Left renal cortex interstitium (tissue), 4 donors: ENCODE measurements around the gene TMCO4. TPM values are rescaled to one million over a fixed set of nuclear protein-coding genes. Genes with fewer than 3 reads are reported as not detected.
"Not testable (repeated sequence)": the region's sequence is repeated elsewhere in the genome, so short reads cannot be mapped to it uniquely, and the experiment has no call there.

Source experiments
- DNase-seq, 4 donors: peaks; one replicate each; pipeline ENCODE4 v3.0.0-alpha.2; 2013; ENCODE audit warnings: low read depth in 4 of 4, low spot score in 2 of 4, missing footprints in 1 of 4
- polyA plus RNA-seq, 4 donors: library from polyadenylated mRNA; unstranded; fragments of 120-200 nt; gene quantifications; one replicate each; pipeline ENCODE4 v1.2.1, GENCODE V29; 2013; ENCODE audit not compliant: insufficient read length in 4 of 4

TMCO4 gene
- polyA plus RNA-seq: 10 to 100 TPM; 17.5 to 24.2 (median 18.8) TPM

DNA sequence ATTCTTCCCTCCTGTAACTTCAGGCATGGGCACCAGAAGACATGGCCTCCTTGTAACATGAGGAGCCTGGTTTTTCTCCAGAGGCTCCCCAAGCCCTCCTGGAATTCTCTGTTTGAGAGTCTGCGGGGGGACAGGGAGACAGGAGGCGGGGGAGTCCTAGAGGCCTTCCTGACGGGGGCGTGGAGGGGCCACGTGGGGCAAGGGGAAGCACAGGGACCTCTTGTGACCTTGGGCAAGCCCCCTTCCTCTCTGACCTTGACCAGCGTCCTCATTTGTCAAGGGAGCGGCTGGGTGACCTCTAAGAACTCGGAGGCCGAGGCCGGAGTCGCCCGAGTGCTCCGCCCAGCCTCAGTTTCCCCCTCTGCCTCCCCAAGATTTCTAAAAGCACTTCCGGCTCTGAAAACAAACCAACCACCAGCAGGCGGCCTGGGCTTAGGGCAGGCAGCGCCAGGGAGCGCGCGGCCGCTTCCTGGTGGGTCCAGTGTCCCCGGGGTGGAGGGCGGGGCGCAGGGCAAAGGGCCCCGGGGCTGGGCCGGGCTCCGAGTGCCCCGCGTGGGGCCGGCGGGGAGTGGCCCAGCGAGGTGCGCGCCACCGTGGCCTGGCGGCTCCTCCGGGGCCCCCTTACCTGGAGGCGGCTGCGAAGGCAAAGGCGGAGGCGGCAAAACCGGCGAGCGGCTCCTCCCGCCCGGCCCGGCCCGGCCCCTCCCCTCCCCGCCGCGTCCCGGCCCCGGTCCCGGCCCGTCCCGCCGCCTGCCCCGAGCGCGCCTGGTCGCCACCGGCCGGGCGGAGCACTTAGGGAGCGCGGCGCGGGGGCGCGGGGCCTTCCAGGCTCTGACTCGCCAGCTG lies at the start of gene TMCO4:
Gene TMCO4, minus strand, starts transcription at position 687 of the 846 bp plus-strand sequence. CDS start 19,158 bp downstream, outside the sequence.
- DNase-seq: no peak

DNA sequence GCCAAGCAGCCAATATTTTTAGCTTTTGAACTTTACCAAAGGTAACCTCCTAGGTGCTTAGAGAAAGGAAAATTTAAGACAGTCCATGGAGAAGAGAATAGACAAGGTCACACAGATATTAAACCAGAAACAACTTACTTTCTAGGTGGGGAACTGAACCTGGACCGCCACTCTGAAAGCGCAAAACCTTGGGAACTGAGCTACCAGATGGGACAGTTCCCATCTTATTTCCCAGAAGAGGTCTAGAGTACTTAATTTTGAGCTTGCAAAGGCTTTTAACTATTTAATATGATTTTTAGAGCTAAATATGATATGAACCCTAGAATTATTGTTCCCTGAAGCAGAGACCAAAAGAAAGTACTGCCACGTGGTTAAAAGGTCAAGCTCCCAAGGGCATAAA lies 49.6 kb upstream of the TMCO4 start:
- not testable (repeated sequence) for DNase-seq

DNA sequence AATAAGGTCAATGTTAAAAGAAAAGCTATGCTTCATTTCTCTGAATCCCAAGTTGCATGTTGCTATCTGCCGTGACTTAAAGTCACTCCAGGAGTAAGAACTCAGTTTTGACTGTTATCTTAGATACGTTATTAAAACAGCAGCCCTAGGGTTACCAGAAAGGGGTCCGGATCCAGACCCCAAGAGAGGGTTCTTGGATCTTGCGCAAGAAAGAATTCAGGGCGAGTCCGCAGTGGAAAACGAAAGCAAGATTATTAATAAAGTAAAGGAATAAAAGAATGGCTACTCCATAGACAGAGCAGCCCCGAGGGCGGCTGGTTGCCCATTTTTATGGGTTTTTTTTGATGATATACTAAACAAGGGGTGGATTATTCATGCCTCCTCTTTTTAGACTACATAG lies 47.6 kb upstream of the TMCO4 start:
- DNase-seq: not testable (repeated sequence)

DNA sequence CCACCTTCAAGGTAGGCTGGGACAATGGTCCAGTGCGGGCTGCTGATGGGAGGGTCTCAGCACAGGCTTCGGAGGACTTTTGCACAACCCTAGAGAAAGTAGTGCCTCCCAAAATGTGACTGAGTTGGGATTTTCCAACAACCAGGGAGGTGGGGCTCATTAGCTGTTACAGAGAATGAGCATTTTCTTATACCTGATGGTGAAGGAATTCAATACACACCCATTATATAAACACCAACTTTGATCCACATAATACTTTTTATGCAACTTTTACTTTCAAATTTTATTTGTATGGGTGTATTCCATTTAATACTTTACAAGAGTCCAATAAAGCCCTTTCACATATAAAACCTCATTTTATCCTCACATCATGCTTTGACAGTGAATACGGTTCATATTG lies 46.6 kb upstream of the TMCO4 start:
- no peak for DNase-seq

DNA sequence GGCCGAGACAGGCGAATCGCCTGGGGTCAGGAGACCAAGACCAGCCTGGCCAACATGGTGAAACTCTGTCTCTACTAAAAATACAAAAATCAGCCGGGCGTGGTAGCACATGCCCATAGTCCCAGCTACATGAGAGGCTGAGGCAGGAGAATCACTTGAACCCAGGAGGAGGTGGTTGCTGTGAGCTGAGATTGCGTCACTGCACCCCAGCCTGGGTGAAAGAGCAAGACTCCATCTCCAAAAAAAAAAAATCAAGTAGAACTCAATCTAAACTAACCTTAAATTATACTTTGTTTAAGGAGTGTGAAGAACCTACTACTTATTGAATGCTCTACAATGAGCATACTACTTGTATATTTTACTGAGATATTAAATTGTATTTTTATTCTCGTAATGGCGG lies 45.8 kb upstream of the TMCO4 start:
- DNase-seq: no peak

DNA sequence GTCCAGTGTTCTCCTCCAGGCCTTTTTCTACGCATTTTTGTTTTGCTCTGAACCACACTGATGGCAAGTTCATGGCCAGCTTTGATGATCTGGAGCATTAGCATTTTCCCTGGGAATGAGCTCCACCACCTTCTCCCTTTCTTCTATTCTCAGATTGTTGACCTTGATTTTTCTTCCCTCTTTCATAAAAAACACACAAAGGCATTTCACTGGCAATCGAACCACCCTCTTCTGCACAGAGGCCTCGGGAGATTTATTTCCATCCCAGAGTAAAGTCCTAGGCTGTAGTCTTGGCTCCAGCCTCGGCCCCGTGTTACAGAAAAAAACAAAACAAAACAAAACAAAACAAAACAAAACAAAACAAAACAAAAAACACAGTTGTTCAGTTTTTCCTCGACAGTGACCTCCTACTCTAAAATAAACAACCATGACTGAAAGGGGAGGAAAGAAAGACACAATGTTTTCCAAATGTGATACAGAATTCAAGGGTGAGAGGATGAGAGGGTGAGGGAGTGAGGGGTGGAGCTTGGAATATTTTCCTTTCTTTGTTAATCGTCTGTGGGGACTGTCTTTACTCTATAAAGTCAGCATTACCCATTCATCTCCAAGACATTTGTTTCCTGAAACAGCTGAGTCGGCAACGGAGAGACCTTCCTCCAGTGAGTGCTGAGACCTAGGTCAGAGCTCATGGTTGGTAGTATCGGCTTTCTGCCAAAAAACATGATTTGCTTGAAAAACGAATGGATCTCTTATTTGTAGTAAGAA lies 45.2 kb upstream of the TMCO4 start:
- DNase-seq: peak in 3 of 4 donors; percentile 13 to 37 (median 35)

GRCh38 chr1:19840228-19840627 lies 40.5 kb upstream of the TMCO4 start:
- no peak for DNase-seq

DNA sequence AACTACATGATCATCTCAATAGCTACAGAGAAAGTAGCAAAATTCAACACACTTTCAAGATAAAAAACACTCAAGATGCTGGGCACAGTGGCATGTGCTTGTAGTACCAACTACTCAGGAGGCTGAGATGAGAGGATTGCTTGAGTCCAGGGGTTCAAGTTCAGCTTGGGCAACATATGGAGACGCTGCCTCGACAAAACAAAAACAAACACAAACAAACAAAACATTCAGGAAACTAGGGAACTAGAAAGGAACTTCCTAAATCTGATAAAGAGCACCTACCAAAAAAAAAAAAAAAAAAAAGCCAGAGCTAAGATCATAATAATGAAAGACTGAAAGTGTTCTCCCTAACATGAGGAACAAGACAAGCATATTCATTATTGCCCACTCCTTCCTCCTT lies 38.1 kb upstream of the TMCO4 start:
- no peak for DNase-seq

DNA sequence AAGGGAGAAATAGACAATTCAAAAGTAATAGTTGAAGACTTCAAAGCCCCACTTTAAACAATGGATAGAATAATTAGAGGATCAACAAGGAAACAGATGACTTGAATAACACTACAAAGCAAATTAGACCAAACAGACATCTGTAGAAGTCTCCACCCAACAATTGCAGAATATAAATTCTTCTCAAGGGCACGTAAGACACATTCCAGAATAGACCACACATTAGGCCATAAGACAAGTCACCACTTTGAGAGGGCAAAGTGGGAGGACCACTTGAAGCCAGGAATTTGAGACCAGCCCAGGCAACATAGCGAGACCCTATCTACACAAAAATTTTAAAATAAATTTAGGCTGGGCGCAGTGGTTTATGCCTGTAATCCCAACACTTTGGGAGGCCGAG lies 35.9 kb upstream of the TMCO4 start:
- DNase-seq: no peak

- no peak for DNase-seq
These were observed 31.7 kb upstream of the TMCO4 start for GRCh38 chr1:19831441-19831840.

- no peak for DNase-seq
These were observed 28.8 kb upstream of the TMCO4 start for GRCh38 chr1:19828546-19828945.

- DNase-seq: no peak
These were observed 25.6 kb upstream of the TMCO4 start for GRCh38 chr1:19825298-19825697.

DNA sequence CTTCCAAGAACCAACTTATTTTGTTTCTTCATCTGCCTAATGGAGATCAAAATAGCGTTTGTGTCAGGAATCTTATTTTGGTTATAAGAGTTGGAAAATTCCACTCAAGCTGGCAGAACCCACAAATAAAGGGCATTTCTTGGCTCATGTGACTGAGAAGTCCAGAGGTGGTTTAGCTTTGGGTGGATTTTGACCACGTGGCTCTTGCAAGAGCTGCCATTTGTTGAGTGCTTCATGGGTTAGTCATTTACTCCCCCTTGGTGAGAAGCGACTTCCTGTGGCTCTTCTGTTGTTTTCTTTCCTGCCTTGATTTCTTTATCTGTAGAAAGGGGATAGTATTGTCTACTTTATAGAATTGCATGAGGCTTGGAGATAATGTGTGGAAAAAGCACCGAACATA lies 24.8 kb upstream of the TMCO4 start:
- DNase-seq: no peak

- DNase-seq: no peak
These were observed 24.3 kb upstream of the TMCO4 start for GRCh38 chr1:19824036-19824435.

DNA sequence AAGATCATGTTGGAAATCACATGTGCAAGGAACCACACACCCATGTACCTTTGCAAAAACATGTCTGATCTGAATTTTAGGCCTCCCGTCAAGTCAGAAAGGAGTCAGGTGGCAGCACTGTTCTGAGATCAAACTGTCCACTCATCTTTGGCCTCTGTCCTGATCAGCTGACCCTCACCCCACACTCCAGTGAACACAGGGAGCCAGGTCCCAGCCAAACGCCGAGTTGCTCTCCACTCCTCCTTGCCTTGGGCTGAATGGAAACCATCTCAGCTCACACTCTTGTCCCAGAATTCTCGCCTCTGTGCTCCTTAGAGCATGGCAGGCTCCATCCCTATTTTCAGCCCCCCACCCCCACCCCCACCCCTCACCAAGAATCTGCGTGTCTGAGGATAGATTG lies 20.0 kb upstream of the TMCO4 start:
- no peak for DNase-seq

DNA sequence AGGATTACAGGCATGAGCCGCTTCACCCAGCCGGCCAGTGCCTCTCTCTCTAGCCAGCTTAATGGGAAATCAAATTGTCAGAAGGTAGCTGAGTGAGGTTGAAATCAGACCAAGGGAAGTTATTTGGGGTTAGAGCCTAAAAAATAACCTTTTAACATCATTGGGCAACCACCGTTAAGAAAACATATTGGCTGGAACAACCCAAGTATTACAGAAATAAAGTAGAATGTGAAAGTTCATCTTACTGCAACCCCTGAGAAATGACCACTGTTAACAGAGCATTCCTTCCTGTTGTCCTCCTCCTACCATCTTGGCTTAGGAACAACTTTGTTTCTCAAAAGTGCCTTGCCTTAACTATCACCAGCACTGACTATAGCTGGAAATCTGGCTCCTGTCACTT lies 18.6 kb upstream of the TMCO4 start:
- DNase-seq: no peak

- no peak for DNase-seq
These were observed 17.4 kb upstream of the TMCO4 start for GRCh38 chr1:19817160-19817559.

GRCh38 chr1:19816737-19817086 lies 17.0 kb upstream of the TMCO4 start:
- not testable (repeated sequence) for DNase-seq

GRCh38 chr1:19815801-19816736 lies 16.4 kb upstream of the TMCO4 start:
- DNase-seq: no peak

GRCh38 chr1:19814681-19815503 lies 15.2 kb upstream of the TMCO4 start, which contains the start of gene RNF186:
RNF186 (minus strand) TSS chr1:19815283; CDS start chr1:19815101, 182 bp downstream.
- DNase-seq: peak in 1 of 4 donors; percentile 59
